SJCRH30 (cell line): ENCODE results near the gene ICAM5. TPM values are rescaled to one million over a fixed set of nuclear protein-coding genes. Genes with fewer than 3 reads are reported as not detected.
"Not testable (repeated sequence)": the region's sequence is repeated elsewhere in the genome, so short reads cannot be mapped to it uniquely, and the experiment has no call there.

Source experiments
- DNase-seq, 2 experiments: peaks; one replicate each; pipeline ENCODE4 v3.0.0-alpha.2; 2015 to 2020
- H3K27ac ChIP-seq: fragments of 250-450 bp; sonication (Bioruptor Pico); 2 replicates; pipeline ENCODE4 v1.5.1; 2020; ENCODE audit warnings: mild to moderate bottlenecking, moderate library complexity
- H3K27me3 ChIP-seq: fragments of 250-450 bp; sonication (Bioruptor Pico); 2 replicates; pipeline ENCODE4 v1.5.1; 2020; ENCODE audit warnings: mild to moderate bottlenecking, moderate library complexity
- H3K36me3 ChIP-seq: fragments of 250-450 bp; sonication (Bioruptor Pico); 2 replicates; pipeline ENCODE4 v1.5.1; 2020; ENCODE audit warnings: mild to moderate bottlenecking, moderate library complexity
- H3K4me1 ChIP-seq: fragments of 250-450 bp; sonication (Bioruptor Pico); 2 replicates; pipeline ENCODE4 v1.5.1; 2020; ENCODE audit warnings: mild to moderate bottlenecking, moderate library complexity
- H3K4me3 ChIP-seq: fragments of 250-450 bp; sonication (Bioruptor Pico); 2 replicates; pipeline ENCODE4 v1.5.1; 2020; ENCODE audit warnings: mild to moderate bottlenecking, moderate library complexity
- H3K9me3 ChIP-seq: fragments of 250-450 bp; sonication (Bioruptor Pico); replicated peaks from 2 replicates; pipeline ENCODE4 v1.5.1; 2020; ENCODE audit warnings: mild to moderate bottlenecking, moderate library complexity
- total RNA-seq: library from RNA; depleted of rRNA; stranded (reverse); fragments of >200 nt; shearing (Covaris generic); gene quantifications from 2 replicates; pipeline ENCODE4 v1.2.3, GENCODE V29; 2014; rRNA removed

ICAM5 gene
- total RNA-seq, 1 experiment from 2014 or later, result 0.22 TPM

DNA sequence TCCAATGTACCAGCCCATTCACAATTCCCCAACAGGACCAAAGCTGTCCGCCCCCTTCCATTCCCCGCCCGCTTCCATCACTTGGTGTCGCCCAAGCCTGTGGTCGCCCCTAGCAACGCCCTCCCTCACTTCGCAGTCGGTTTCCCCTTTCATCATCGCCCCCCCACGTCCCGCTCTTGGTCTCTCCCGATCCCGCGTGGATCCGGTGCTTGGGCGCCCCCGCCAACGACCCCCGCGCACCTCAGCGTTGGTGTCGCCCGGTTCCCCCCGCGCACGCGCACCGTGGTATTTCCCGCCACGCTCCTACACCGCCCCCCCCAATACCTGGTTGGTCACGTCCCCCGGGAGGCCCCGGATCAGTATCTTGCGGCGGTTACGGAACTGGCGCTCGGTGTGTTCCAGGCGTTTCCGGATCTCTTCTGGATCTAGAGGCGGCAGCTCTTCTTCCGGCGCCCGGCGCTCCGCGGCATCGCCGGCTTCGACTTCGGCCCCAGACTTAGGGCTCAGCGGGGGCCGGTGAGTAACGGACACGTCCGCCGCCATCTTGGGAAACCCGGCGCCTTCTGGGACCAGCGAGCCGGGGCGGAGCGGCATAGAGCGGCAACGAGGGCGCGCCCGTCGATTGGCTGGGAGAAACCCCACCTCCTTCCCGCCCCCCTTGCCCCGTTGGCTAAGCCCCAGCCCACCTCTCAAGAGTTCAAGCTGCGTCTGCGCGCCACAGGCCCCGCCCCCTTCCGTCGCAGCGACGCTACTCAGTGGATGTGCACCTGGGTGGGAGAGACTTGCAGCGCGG is 43.4 kb downstream of the ICAM5 start, which contains the start of gene RAVER1:
RAVER1 (minus strand) TSS at position 565 of the 793 bp plus-strand sequence; CDS start at position 543, 22 bp downstream.
- no peaks in the 10 kb centered on the region for H3K9me3 ChIP-seq
- peak within 1 kb of the TSS; percentile 95 for H3K27ac ChIP-seq
- H3K4me1 ChIP-seq, result no peaks in the 10 kb centered on the region
- H3K4me3 ChIP-seq, result peak within 1 kb of the TSS; percentile 96
- H3K27me3 ChIP-seq, result no peaks in the 10 kb centered on the region
- peaks cover 19% of the 10 kb centered on the region for H3K36me3 ChIP-seq
- peak; percentile 98 for DNase-seq

DNA sequence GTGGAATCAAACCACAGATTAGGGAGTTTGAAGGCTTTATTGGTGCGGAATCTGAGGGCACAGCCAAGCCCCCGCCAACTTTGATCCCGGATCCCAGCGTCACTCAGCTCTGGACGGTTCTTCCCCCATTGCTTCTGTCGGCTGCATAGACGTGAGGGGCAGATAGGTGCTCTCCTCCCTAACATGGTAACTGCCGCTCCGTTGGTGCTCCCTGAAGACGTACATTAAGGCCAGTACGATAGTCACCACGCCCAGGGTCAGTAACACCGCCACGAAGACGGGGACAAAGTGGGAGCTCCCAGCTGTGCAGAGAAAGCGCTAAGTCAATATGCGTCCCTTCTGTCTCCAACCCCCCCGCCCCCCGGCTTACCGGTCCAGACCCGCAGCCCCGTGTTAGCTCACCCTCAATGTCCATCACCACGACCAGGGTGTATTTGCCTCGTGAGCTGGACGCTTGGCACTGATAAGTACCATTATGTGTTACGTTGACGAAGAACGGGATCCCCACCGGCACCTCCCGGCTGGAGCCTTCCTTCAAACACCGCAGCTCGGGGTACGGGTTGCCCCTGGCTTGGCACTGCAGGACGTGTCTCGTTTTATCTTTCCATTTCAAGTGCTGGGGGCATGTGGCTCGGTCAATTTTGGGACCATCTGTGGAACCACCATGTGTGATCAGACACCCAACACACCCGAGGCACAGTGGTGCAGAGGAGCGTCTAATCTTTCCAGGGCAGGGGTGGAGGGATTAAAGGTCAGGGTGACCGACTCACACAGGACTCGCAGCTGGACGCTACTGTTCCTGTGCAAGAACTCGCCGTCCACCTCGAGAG is 44.2 kb downstream of the ICAM5 start:
- Histone ChIP-seq H3K4me1 (no peaks in the 10 kb centered on the region), H3K36me3 (peaks cover 11% of the 10 kb centered on the region), H3K9me3 (no peaks in the 10 kb centered on the region), H3K27me3 (no peaks in the 10 kb centered on the region), H3K27ac (peak overlapping the region; percentile 95; the same call in 1 of the 2 replicates), H3K4me3 (peak overlapping the region; percentile 96)
- peak in 1 of 2 experiments; percentile 11 for DNase-seq

DNA sequence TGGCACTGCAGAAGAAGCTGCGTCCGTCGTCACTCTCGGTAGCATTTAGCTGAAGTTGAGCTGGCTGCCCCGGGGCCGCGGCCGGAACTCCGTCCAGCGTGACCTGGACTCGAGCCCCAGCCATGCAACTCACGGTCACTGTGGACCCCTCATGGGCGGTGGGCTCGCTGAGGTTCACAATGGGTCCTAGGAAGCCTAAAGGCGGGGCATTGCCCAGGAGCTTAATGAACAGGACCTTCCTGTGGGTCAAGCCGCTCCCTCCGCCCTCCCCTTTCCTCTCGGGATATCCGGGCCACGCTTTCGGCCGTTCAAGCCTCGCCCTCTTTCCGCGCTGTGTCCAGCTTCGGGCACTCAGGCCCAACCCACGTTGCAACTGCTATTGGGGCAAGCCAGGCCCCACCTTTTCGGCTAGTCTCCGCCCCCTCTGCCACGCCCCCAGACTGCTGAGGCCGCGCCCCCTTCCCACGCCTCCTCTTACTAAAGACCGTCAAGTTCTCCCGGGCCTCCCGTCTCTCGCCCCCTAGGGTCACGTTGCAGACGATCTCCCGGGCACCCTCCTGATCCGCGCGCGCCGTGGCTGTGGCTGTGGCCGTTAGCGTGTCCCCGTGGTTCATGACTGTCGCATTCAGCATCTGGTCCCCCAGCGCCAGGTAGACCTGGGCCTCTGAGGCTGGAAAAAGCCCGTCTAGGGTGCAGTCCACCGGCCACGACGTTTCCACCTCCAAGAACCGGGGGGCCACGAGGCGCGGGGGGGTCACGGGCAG is 45.0 kb downstream of the ICAM5 start:
- Histone ChIP-seq H3K27ac (no peak overlapping the region), H3K27me3 (no peaks in the 10 kb centered on the region), H3K4me3 (peak overlapping the region; percentile 96), H3K9me3 (no peaks in the 10 kb centered on the region), H3K4me1 (no peaks in the 10 kb centered on the region), H3K36me3 (peaks cover 5% of the 10 kb centered on the region)
- peak; percentile 85 to 87 for DNase-seq

GRCh38 chr19:10335352-10335985 is 45.7 kb downstream of the ICAM5 start:
- no peak overlapping the region for H3K27ac ChIP-seq
- H3K9me3 ChIP-seq, result no peaks in the 10 kb centered on the region
- no peaks in the 10 kb centered on the region for H3K27me3 ChIP-seq
- no peak for DNase-seq
- no peak overlapping the region for H3K4me3 ChIP-seq
- no peaks in the 10 kb centered on the region for H3K4me1 ChIP-seq
- H3K36me3 ChIP-seq, result no peaks in the 10 kb centered on the region

DNA sequence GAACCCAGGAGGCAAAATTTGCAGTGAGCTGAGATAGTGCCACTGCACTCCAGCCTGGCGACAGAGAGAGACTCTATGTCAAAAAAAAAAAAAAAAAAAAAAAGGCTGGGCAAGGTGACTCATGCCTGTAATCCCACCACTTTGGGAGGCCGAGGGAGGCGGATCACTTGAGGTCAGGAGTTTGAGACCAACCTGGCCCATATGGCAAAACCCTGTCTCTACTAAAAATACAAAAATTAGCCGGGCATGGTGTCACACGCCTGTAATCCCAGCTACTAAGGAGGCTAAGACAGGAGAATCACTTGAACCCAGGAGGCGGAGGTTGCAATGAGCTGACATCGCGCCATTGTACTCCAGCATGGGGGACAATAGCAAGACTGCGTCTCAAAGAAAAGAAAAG is 47.0 kb downstream of the ICAM5 start:
- H3K36me3 ChIP-seq, H3K4me3 ChIP-seq, H3K27me3 ChIP-seq, H3K9me3 ChIP-seq, H3K27ac ChIP-seq, DNase-seq, H3K4me1 ChIP-seq: not testable (repeated sequence)

DNA sequence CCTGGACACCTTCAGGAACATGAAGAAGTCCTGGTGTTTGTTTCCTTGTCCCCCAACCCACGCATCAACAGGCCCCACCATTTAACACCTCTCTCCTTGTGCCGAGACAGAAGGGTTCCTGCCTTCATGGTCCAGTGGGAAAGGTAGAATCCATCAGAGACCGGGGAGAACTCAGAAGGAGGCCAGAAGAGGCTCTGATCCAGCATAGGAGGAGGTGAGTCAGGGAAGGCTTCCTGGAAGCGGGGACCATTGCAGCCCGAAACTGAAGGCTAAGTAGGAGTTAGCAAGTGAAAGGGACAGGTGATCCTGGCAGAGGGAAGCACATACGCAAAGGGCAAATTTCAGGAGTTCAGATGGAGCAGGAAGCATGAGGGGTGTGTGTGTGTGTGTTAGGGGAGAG is 49.2 kb downstream of the ICAM5 start:
- H3K4me3 ChIP-seq, result no peak overlapping the region
- no peaks in the 10 kb centered on the region for H3K36me3 ChIP-seq
- H3K27ac ChIP-seq, result no peak overlapping the region
- H3K27me3 ChIP-seq, result no peaks in the 10 kb centered on the region
- no peaks in the 10 kb centered on the region for H3K4me1 ChIP-seq
- H3K9me3 ChIP-seq, result no peaks in the 10 kb centered on the region
- DNase-seq, result no peak

- DNase-seq, result no peak
- H3K36me3 ChIP-seq, result no peaks in the 10 kb centered on the region
- H3K4me1 ChIP-seq, result no peaks in the 10 kb centered on the region
- H3K4me3 ChIP-seq, result no peak within 1 kb of the TSS
- no peak within 1 kb of the TSS for H3K27ac ChIP-seq
- H3K9me3 ChIP-seq, result no peaks in the 10 kb centered on the region
- no peaks in the 10 kb centered on the region for H3K27me3 ChIP-seq
These were observed 49.7 kb downstream of the ICAM5 start, which contains the start of gene ICAM3 for GRCh38 chr19:10339380-10339960. Gene ICAM3 (minus strand): TSS chr19:10339624. CDS start chr19:10339614, 10 bp downstream.

DNA sequence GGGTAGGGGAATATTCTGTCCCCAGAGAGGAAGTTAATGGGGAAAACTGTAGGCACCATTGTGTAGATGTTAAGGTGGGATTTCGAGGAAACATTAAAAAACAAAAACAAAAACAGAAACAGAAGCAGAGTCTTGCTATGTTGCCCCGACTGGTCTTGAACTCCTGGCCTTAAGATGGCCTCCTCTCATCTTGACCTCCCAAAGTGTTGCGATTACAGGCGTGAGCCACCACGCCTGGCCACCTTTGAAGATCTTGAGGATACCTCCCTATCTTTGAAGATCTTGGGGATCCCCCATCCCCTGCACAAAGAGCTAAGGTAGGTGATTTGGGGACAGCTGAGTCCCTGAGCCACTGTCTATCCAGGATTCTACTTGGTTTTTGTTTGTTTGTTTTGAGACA is 50.2 kb downstream of the ICAM5 start:
- Histone ChIP-seq H3K27me3 (no peaks in the 10 kb centered on the region), H3K4me1 (no peaks in the 10 kb centered on the region), H3K27ac (no peak overlapping the region), H3K9me3 (no peaks in the 10 kb centered on the region), H3K36me3 (no peaks in the 10 kb centered on the region), H3K4me3 (no peak overlapping the region)
- no peak for DNase-seq

GRCh38 chr19:10343495-10343894 is 53.7 kb downstream of the ICAM5 start:
- Histone ChIP-seq H3K27me3 (no peaks in the 10 kb centered on the region), H3K27ac (no peak overlapping the region), H3K9me3 (no peaks in the 10 kb centered on the region), H3K4me1 (no peaks in the 10 kb centered on the region), H3K36me3 (no peaks in the 10 kb centered on the region), H3K4me3 (no peak overlapping the region)
- DNase-seq, result no peak

- DNase-seq, result no peak
- H3K36me3 ChIP-seq, result no peaks in the 10 kb centered on the region
- no peaks in the 10 kb centered on the region for H3K4me1 ChIP-seq
- H3K27ac ChIP-seq, result no peak overlapping the region
- no peak overlapping the region for H3K4me3 ChIP-seq
- H3K9me3 ChIP-seq, result no peaks in the 10 kb centered on the region
- H3K27me3 ChIP-seq, result no peaks in the 10 kb centered on the region
These were observed 55.0 kb downstream of the ICAM5 start for GRCh38 chr19:10344780-10345179.

Other genes with a start within 250 kb of the ICAM5 start
- gene SHFL, start 203.6 kb upstream of the ICAM5 start, total RNA-seq, result 0.08 TPM in 1 of 2 replicates, not detected in the other
- 0.10 TPM in 1 of 2 replicates, not detected in the other for gene ANGPTL6, start 187.3 kb upstream of the ICAM5 start, total RNA-seq
- gene PPAN, start 183.6 kb upstream of the ICAM5 start, total RNA-seq, result 44.7 and 47.0 TPM in 2 replicates
- gene P2RY11, start 178.3 kb upstream of the ICAM5 start, total RNA-seq, result 10.7 and 10.8 TPM in 2 replicates
- 179 and 186 TPM in 2 replicates for gene EIF3G, start 170.1 kb upstream of the ICAM5 start, total RNA-seq
- 122 and 151 TPM in 2 replicates for gene DNMT1, start 95.0 kb upstream of the ICAM5 start, total RNA-seq
- gene S1PR2, start 58.6 kb upstream of the ICAM5 start, total RNA-seq, result 7.4 and 7.5 TPM in 2 replicates
- 53.7 and 54.8 TPM in 2 replicates for gene MRPL4, start 37.7 kb upstream of the ICAM5 start, total RNA-seq
- 0.85 and 0.86 TPM in 2 replicates for gene ICAM1, start 18.8 kb upstream of the ICAM5 start, total RNA-seq
- 1.7 and 2.8 TPM in 2 replicates for gene ICAM4, start 3.0 kb upstream of the ICAM5 start, total RNA-seq
- gene ZGLP1, start 19.9 kb downstream of the ICAM5 start, total RNA-seq, result 0.89 and 2.1 TPM in 2 replicates
- 11.5 and 17.5 TPM in 2 replicates for gene FDX2, start 26.1 kb downstream of the ICAM5 start, total RNA-seq
- 20.1 and 21.3 TPM in 2 replicates for gene RAVER1, start 43.6 kb downstream of the ICAM5 start, total RNA-seq
- 2.1 and 2.8 TPM in 2 replicates for gene ICAM3, start 49.7 kb downstream of the ICAM5 start, total RNA-seq
- gene TYK2, start 90.6 kb downstream of the ICAM5 start, total RNA-seq, result 45.8 and 56.1 TPM in 2 replicates
- 118 and 130 TPM in 2 replicates for gene CDC37, start 113.6 kb downstream of the ICAM5 start, total RNA-seq
- 3.7 and 4.2 TPM in 2 replicates for gene PDE4A, start 130.6 kb downstream of the ICAM5 start, total RNA-seq
- gene KEAP1, start 213.4 kb downstream of the ICAM5 start, total RNA-seq, result 45.3 and 50.5 TPM in 2 replicates
- 2.4 and 2.6 TPM in 2 replicates for gene S1PR5, start 227.5 kb downstream of the ICAM5 start, total RNA-seq